Thyroid gland (tissue), 4 donors: Measurements from ENCODE around the gene SP8. TPM values are rescaled to one million over a fixed set of nuclear protein-coding genes. Genes with fewer than 3 reads are reported as not detected.

Source experiments
- DNase-seq, 2 donors: peaks; one replicate each; pipeline ENCODE4 v3.0.0-alpha.2; 2019
- H3K27ac ChIP-seq, 3 donors: fragments of 200-600 bp; sonication (generic); 1 replicate in 2 of 3; 2 replicates in 1 of 3; pipeline ENCODE4 v1.5.1; 2016 to 2019; ENCODE audit warnings: mild to moderate bottlenecking in 1 of 3, moderate library complexity in 1 of 3
- H3K27me3 ChIP-seq: fragments of 200-600 bp; sonication (generic); one replicate; pipeline ENCODE4 v1.5.1; 2019
- H3K36me3 ChIP-seq, 2 donors: fragments of 200-600 bp; sonication (generic); one replicate each; pipeline ENCODE4 v1.5.1; 2016 to 2019
- H3K4me1 ChIP-seq, 2 donors: fragments of 200-600 bp; sonication (generic); one replicate each; pipeline ENCODE4 v1.5.1; 2017 to 2019
- H3K4me3 ChIP-seq, 3 donors: fragments of 200-600 bp; sonication (generic); replicated peaks in 1 of 3; 1 replicate in 2 of 3; 2 replicates in 1 of 3; pipeline ENCODE4 v1.5.1; 2016; ENCODE audit warnings: mild to moderate bottlenecking in 1 of 3
- H3K9me3 ChIP-seq: fragments of 200-600 bp; sonication (generic); one replicate; pipeline ENCODE4 v1.5.1; 2017
- CTCF ChIP-seq, 6 experiments: fragments of 200-600 bp in 3 of 6; fragments of 450-650 bp in 3 of 6; sonication (generic) in 3 of 6; IDR thresholded peaks; one replicate each; pipeline ENCODE4 v1.5.1; 2016 to 2019; ENCODE audit warnings: antibody characterized with exemption in 6 of 6, mild to moderate bottlenecking in 2 of 6, inconsistent platforms in 1 of 6, moderate library complexity in 1 of 6
- POLR2A ChIP-seq, 2 donors: fragments of 450-650 bp; IDR thresholded peaks; one replicate each; pipeline ENCODE4 v1.6.1; 2017; ENCODE audit warnings: antibody characterized with exemption in 2 of 2, mild to moderate bottlenecking in 2 of 2, moderate library complexity in 1 of 2
- WGBS, 2 donors: methylation state at CpG; one replicate each; pipeline ENCODE4 v1.1.5; 2017; 5-methylcytosine and 5-hydroxymethylcytosine counted together
- intact Hi-C: fragments of 100-400 bp; cut with DNase I; formaldehyde crosslinking; loops from one replicate; pipeline ENCODE4 v1.15.1; 2023
- total RNA-seq, 4 donors: library from RNA; depleted of rRNA; stranded (reverse); fragments of >200 nt; gene quantifications; one replicate each; pipeline ENCODE4 v1.2.3, GENCODE V29; 2016

SP8 gene
- total RNA-seq, 4 donors from 2014 or later, result not detected

DNA sequence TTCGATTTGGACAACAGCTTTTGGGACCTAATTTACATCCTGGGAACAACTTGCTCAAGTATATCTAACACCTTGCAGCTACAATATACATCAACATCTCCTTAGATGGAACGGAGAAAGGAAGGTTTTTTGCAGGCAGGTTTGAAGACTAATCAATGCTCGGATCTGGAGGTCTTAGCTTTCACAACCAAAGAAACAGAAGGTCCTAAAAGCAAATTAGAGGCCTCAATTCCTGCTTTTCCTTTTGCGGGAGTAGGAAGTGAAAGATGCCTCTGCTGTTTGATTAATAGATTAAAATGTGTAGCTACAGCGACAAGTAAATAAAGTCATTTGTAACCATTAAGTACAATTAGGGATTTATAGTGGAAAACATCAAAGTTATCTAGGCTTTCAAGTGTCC, 3.7 kb upstream of the SP8 start:
- Histone ChIP-seq H3K4me3 (no peak overlapping the region), H3K36me3 (no peaks in the 10 kb centered on the region), H3K4me1 (peaks cover 7 to 16% of the 10 kb centered on the region in 2 donors), H3K27me3 (peaks cover 79% of the 10 kb centered on the region), H3K27ac (no peak overlapping the region), H3K9me3 (no peaks in the 10 kb centered on the region)
- no peak for DNase-seq
- TF ChIP-seq CTCF (IDR thresholded peaks at IDR 0.05) (no peak), POLR2A (IDR thresholded peaks at IDR 0.05) (no peak)
- WGBS, 2 donors, result 6 to 11% methylated on average over 5 of the region's 5 CpGs
- intact Hi-C loops, result no loop called here

- 17 to 20% methylated on average over 10 of the region's 10 CpGs for WGBS, 2 donors
- H3K27me3 ChIP-seq, result peaks cover 76% of the 10 kb centered on the region
- no peak for TF ChIP-seq POLR2A (IDR thresholded peaks at IDR 0.05)
- TF ChIP-seq CTCF (IDR thresholded peaks at IDR 0.05), result no peak
Observed at GRCh38 chr7:20788420-20788990, 1.8 kb upstream of the SP8 start.

GRCh38 chr7:20787660-20788419, 1.2 kb upstream of the SP8 start:
- DNase-seq, result no peak
- intact Hi-C loops, result no loop called here
- Histone ChIP-seq H3K27me3 (peaks cover 76% of the 10 kb centered on the region), H3K36me3 (no peaks in the 10 kb centered on the region), H3K4me3 (no peak overlapping the region), H3K27ac (no peak overlapping the region), H3K4me1 (peaks cover 13 to 31% of the 10 kb centered on the region in 2 donors), H3K9me3 (no peaks in the 10 kb centered on the region)
- 11 to 16% methylated on average over 21 of the region's 21 CpGs for WGBS, 2 donors
- TF ChIP-seq POLR2A (IDR thresholded peaks at IDR 0.05) (no peak), CTCF (IDR thresholded peaks at IDR 0.05) (no peak)

More at GRCh38 chr7:20788420-20788990, 1.8 kb upstream of the SP8 start:
- Histone ChIP-seq H3K4me3 (no peak overlapping the region), H3K9me3 (no peaks in the 10 kb centered on the region), H3K4me1 (peaks cover 13 to 31% of the 10 kb centered on the region in 2 donors), H3K36me3 (no peaks in the 10 kb centered on the region), H3K27ac (no peak overlapping the region)
- no peak for DNase-seq
- intact Hi-C loops, result no loop called here

DNA sequence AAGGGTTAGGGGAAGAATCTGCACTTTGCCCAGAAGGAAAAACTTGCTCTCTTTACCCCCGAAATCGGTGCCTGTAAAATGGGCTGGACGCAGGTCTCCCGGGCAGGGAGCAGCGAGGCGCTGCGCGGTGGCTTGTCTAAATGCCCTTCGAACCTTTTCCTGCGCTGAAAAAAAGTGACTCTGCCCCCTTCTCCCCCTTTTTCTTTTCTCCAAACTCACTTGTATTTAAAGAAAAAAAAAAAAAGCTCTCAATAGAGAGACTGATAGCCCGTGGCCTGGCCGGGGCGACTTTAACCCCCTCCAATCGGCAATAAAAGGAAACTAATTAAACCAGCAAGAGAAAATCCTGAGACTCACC, 286 bp downstream of the SP8 start:
- Histone ChIP-seq H3K4me3 (peak overlapping the region in 1 of 3 donors; percentile 7), H3K27me3 (peaks cover 77% of the 10 kb centered on the region), H3K4me1 (peaks cover 13 to 31% of the 10 kb centered on the region in 2 donors), H3K9me3 (no peaks in the 10 kb centered on the region), H3K27ac (no peak overlapping the region), H3K36me3 (no peaks in the 10 kb centered on the region)
- DNase-seq, result no peak
- WGBS, 2 donors, result 7 to 13% methylated on average over 14 of the region's 14 CpGs
- intact Hi-C loops, result no loop called here
- TF ChIP-seq CTCF (IDR thresholded peaks at IDR 0.05), result no peak
- TF ChIP-seq POLR2A (IDR thresholded peaks at IDR 0.05), result no peak

DNA sequence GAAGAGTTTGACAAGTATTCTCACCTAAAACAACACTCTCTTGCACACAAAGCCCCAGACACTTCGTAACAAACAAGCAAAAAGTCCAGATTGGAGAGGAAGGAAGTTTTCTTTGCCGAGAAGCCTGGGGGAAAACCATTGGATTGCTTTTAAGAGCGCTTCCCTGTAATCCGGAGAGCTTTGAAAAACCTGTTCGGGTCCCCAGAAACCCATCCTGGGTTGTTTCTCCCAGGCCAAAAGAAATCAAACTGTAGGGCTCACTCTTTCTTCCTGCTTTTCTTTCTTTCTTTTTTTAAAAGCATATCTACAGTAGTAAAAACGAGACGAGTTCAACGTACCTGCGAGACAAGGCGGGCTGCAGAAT, 655 bp downstream of the SP8 start:
- no peak overlapping the region for H3K27ac ChIP-seq
- no peaks in the 10 kb centered on the region for H3K9me3 ChIP-seq
- 7 to 13% methylated on average over 10 of the region's 10 CpGs for WGBS, 2 donors
- no peak for DNase-seq
- H3K27me3 ChIP-seq, result peaks cover 73% of the 10 kb centered on the region
- TF ChIP-seq CTCF (IDR thresholded peaks at IDR 0.05), result no peak
- TF ChIP-seq POLR2A (IDR thresholded peaks at IDR 0.05), result no peak
- H3K36me3 ChIP-seq, result no peaks in the 10 kb centered on the region
- peaks cover 13 to 31% of the 10 kb centered on the region in 2 donors for H3K4me1 ChIP-seq
- intact Hi-C loops, result no loop called here
- H3K4me3 ChIP-seq, result peak overlapping the region in 1 of 3 donors; percentile 7
